DMS 273 treated with DMSO at 0.1 percent for 48 hours (cell line): ENCODE data around the gene RAPGEF4.

Experiments
- DNase-seq: peaks from one replicate; lab custom pipeline; 2025; lab: John Stamatoyannopoulos, UW

Gene RAPGEF4

GRCh38 chr2:172937884-172938712 lies 202.5 kb downstream of the RAPGEF4 start:
- DNase-seq, result peak; percentile 27

GRCh38 chr2:172938713-172939375 lies 203.2 kb downstream of the RAPGEF4 start:
- DNase-seq, result no peak

- DNase-seq, result no peak
Observed at GRCh38 chr2:172943539-172943938, 207.9 kb downstream of the RAPGEF4 start.

- DNase-seq, result no peak
Observed at GRCh38 chr2:172944022-172944793, 208.6 kb downstream of the RAPGEF4 start.

- no peak for DNase-seq
Observed at GRCh38 chr2:172944794-172945509, 209.3 kb downstream of the RAPGEF4 start.

GRCh38 chr2:172945510-172945850 lies 209.8 kb downstream of the RAPGEF4 start:
- no peak for DNase-seq

- DNase-seq, result no peak
Observed at GRCh38 chr2:172947461-172948153, 212.0 kb downstream of the RAPGEF4 start.

GRCh38 chr2:172949522-172949921 lies 213.9 kb downstream of the RAPGEF4 start:
- DNase-seq, result no peak

GRCh38 chr2:172950565-172950964 lies 214.9 kb downstream of the RAPGEF4 start:
- DNase-seq, result no peak

- no peak for DNase-seq
Observed at GRCh38 chr2:172951554-172951953, 215.9 kb downstream of the RAPGEF4 start.

GRCh38 chr2:172953411-172953810 lies 217.8 kb downstream of the RAPGEF4 start:
- no peak for DNase-seq

- DNase-seq, result no peak
Observed at GRCh38 chr2:172953970-172954852, 218.6 kb downstream of the RAPGEF4 start.

GRCh38 chr2:172955587-172955986 lies 219.9 kb downstream of the RAPGEF4 start:
- DNase-seq, result no peak

GRCh38 chr2:172957734-172958133 lies 222.1 kb downstream of the RAPGEF4 start:
- no peak for DNase-seq

GRCh38 chr2:172962082-172962481 lies 226.4 kb downstream of the RAPGEF4 start:
- DNase-seq, result no peak

GRCh38 chr2:172962824-172963223 lies 227.2 kb downstream of the RAPGEF4 start:
- DNase-seq, result no peak

GRCh38 chr2:172964511-172965139 lies 229.0 kb downstream of the RAPGEF4 start:
- no peak for DNase-seq

- no peak for DNase-seq
Observed at GRCh38 chr2:172965433-172966212, 230.0 kb downstream of the RAPGEF4 start.
